RWPE1 (cell line): ENCODE results near the gene STARD9.
A peak's percentile ranks its signal among the peaks of the same experiment; 100 is the strongest.
"Not testable (repeated sequence)": the region's sequence is repeated elsewhere in the genome, so short reads cannot be mapped to it uniquely, and the experiment has no call there.

Source experiments
- CTCF ChIA-PET: fragments of 350-600 bp; sonication (Branson Sonifier 250); formaldehyde crosslinking; extraction: SDS; loops from one replicate; lab custom pipeline; 2021; lab: Yijun Ruan, JAX
- POLR2A ChIA-PET: fragments of 400-600 bp; formaldehyde crosslinking; extraction: SDS; loops from one replicate; lab custom pipeline; 2020; ENCODE audit warnings: antibody characterized with exemption; ENCODE audit not compliant: low non-redundant PET; lab: Yijun Ruan, JAX
- DNase-seq: peaks from one replicate; pipeline ENCODE4 v3.0.0; 2012; ENCODE audit warnings: low spot score
- H3K27ac ChIP-seq: fragments of 450-650 bp; 2 replicates; pipeline ENCODE4 v1.5.1; 2017
- TF ChIP-seq, protein P1 (sequence below): fragments of 450-650 bp; conservative IDR thresholded peaks from 2 replicates; pipeline ENCODE4 v1.5.1; 2017; ENCODE audit warnings: low read depth, mild to moderate bottlenecking

STARD9 gene

DNA sequence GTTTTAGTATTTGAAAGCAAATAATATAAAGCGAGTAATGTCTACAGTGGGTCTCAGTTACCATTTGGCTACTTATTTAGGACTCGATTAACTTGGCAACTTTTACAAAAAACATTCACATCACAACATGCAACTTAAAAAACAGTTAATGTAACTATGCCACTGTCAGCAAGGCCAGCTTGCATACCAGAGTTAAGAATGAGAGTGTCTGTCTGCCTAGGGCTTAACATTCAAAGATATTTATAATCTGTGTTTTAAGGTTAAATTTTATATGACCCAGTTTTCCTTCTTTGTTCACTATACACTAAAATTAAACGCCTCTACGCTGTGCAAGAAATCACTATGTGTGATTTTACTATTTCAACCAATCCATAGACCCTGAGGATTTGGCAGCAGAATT is 166.7 kb downstream of the STARD9 start:
- H3K27ac ChIP-seq, result no peak overlapping the region
- DNase-seq, result no peak
- TF ChIP-seq, protein P1, sequence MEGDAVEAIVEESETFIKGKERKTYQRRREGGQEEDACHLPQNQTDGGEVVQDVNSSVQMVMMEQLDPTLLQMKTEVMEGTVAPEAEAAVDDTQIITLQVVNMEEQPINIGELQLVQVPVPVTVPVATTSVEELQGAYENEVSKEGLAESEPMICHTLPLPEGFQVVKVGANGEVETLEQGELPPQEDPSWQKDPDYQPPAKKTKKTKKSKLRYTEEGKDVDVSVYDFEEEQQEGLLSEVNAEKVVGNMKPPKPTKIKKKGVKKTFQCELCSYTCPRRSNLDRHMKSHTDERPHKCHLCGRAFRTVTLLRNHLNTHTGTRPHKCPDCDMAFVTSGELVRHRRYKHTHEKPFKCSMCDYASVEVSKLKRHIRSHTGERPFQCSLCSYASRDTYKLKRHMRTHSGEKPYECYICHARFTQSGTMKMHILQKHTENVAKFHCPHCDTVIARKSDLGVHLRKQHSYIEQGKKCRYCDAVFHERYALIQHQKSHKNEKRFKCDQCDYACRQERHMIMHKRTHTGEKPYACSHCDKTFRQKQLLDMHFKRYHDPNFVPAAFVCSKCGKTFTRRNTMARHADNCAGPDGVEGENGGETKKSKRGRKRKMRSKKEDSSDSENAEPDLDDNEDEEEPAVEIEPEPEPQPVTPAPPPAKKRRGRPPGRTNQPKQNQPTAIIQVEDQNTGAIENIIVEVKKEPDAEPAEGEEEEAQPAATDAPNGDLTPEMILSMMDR, result no peak
- CTCF ChIA-PET, result interaction anchor here (1.2 kb wide), 1 partner anchor 17 kb away, joined by 3 read pairs; no protein-coding TSS in a partner anchor
- POLR2A ChIA-PET, result interaction anchor here (0.6 kb wide), 1 partner anchor 15 kb away, joined by 3 read pairs; no protein-coding TSS in a partner anchor

DNA sequence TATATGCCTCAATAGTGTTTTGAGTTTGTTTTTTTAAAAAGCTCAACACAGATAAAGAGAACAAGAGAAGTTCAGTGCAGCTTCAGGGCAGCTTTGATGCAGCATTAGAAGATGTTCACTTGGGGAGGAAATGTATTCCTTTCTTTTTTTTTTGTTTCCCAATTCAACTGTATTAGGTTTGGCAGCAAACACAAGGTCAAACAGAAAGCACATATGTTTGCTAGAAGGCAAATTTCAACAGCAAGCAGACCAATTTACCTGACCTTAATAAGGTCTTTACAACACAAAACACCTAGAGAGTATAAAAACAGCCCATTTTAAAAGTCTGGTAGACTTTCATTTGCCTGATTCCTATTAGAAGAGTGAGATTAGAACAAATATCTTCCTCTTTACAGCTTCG is 168.8 kb downstream of the STARD9 start:
- ChIA-PET POLR2A (no interaction called here), CTCF (no interaction called here)
- no peak for DNase-seq
- TF ChIP-seq, protein P1, result no peak
- no peak overlapping the region for H3K27ac ChIP-seq

DNA sequence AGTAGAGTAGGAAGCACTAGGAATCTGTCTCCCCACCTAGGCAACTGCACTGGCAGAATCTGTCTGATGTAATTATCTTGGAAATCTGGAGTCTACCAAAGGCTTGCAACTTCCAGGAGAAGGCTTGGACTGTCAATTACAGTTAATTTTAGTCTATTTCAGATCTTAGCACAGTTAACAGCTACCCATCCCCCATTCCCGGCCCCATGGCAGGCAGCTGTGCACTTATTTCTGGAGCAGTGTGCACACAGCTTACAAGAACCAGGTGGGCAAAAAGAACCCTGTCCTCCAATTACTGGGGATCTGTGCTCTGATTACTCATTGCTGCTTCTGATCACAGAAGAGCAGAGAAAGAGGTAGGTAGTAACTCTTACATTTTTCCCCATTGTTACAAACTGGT is 173.9 kb downstream of the STARD9 start:
- POLR2A ChIA-PET, result interaction anchor here (0.5 kb wide), 1 partner anchor 8 kb away, joined by 3 read pairs; no protein-coding TSS in a partner anchor
- H3K27ac ChIP-seq, result no peak overlapping the region
- no peak for DNase-seq
- TF ChIP-seq, protein P1, result no peak
- CTCF ChIA-PET, result no interaction called here

DNA sequence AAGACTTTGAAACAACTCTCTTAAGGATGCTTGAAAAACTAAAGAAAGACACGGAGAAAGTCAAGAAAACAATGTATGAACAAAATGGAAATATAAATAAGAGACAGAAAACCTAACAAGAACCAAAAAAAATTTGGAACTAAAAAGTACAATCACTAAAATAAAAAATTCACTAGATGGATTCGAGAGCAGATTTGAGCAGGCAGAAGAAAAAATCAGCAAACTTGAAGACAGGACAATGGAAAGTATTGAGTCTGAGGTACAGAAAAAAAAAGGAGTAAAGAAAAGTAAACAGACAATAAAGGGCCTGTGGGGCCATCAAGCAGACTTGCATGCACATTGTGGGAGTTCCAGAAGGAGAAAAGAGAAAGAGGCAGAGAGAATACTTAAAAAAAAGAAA is 174.9 kb downstream of the STARD9 start:
- ChIA-PET POLR2A (no interaction called here), CTCF (interaction anchor here (0.7 kb wide), 1 partner anchor 222 kb away, joined by 5 read pairs; no protein-coding TSS in a partner anchor)
- TF ChIP-seq, protein P1, result no peak
- no peak overlapping the region for H3K27ac ChIP-seq
- no peak for DNase-seq

DNA sequence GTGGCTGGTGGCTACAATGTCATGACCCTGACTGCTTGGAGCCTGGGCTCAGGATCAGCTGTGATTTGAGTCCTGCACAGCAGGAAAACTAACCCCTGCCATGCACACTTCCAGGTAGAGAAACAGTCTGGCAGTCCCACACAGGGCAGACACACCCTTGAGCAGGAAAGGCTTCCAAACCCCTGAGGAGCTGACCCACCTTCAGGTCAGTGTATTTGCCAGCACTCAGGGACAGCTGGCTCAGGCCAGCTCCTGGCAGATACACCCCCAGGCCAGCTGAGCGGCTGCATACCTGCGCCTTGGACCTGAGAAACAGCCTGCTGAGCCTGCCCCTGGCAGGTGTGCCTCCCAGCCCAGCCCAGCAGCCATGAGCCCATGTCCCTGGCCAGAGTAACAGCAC is 183.7 kb downstream of the STARD9 start:
- DNase-seq, result no peak
- POLR2A ChIA-PET, result no interaction called here
- CTCF ChIA-PET, result interaction anchor here (1.4 kb wide), 1 partner anchor 17 kb away, joined by 3 read pairs; no protein-coding TSS in a partner anchor
- H3K27ac ChIP-seq, result peak overlapping the region; percentile 1; the same call in 1 of the 2 replicates
- TF ChIP-seq, protein P1, result no peak

DNA sequence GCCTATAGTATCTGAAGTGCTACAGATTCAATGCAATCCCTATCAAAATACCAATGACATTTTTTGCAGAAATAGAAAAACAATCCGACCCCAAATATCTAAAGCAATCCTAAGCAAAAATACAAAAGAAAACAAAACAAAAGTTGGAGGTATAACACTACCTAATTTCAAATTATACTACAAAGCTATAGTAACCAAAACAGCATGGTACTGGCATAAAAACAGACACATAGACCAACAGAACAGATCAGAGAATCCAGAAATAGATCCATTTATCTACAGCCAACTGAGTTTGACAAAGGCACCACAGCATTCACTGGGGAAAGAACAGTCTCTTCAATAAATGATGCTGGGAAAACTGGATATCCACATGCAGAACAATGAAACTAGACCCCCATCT is 185.4 kb downstream of the STARD9 start:
- CTCF ChIA-PET, result no interaction called here
- DNase-seq, result no peak
- POLR2A ChIA-PET, result no interaction called here
- TF ChIP-seq, protein P1, result no peak
- no peak overlapping the region for H3K27ac ChIP-seq

DNA sequence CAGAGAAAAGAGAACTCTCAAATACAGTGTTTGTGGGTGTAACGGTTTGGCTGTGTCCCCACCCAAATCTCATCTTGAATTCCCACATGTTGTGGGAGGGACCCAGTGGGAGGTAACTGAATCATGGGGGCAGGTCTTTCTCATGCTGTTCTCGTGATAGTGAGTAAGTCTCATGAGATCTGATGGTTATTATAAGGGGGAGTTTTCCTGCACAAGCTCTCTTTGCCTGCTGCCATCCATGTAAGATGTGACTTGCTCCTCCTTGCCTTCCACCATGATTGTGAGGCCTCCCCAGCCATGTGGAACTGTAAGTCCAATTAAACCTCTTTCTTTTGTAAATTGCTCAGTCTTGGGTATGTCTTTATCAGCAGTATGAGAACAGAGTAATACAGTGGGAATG is 186.4 kb downstream of the STARD9 start:
- H3K27ac ChIP-seq, DNase-seq, CTCF ChIA-PET, POLR2A ChIA-PET: not testable (repeated sequence)

DNA sequence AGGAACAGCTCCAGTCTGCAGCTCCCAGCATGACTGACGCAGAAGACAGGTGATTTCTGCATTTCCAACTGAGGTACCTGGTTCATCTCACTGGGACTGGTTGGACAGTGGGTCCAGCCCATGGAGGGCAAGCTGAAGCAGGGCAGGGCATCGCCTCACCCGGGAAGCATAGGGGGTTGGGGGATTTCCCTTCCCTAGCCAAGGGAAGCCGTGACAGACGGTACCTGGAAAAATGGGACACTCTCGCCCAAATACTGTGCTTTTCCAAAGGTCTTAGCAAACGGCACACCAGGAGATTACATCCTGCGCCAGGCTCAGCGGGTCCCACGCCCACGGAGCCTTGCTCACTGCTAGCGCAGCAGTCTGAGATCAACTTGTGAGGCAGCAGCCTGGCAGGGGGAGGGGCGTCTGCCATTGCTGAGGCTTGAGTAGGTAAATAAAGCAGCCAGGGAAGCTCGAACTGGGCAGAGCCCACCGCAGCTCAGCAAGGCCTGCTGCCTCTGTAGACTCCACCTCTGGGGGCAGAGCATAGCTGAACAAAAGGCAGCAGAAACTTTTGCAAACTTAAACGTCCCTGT is 188.8 kb downstream of the STARD9 start:
- CTCF ChIA-PET, H3K27ac ChIP-seq, POLR2A ChIA-PET, DNase-seq: not testable (repeated sequence)

DNA sequence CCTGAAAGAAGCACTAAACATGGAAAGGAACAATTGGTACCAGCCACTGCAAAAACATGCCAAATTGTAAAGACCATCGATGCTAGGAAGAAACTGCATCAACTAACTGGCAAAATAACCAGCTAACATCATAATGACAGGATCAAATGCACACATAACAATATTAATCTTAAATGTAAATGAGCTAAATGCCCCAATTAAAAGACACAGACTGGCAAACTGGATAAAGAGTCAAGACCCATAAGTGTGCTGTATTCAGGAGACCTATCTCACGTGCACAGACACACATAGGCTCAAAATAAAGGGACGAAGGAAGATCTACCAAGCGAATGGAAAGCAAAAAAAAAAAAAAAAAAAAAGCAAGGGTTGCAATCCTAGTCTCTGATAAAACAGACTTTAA is 190.7 kb downstream of the STARD9 start:
- POLR2A ChIA-PET, CTCF ChIA-PET, H3K27ac ChIP-seq, DNase-seq: not testable (repeated sequence)
